Suprapubic skin (tissue), 4 donors: ENCODE results near the gene F11. TPM values are rescaled to one million over a fixed set of nuclear protein-coding genes. Genes with fewer than 3 reads are reported as not detected.
"Not testable (repeated sequence)": the region's sequence is repeated elsewhere in the genome, so short reads cannot be mapped to it uniquely, and the experiment has no call there.

Experiments
- DNase-seq, 2 donors: peaks; one replicate each; pipeline ENCODE4 v3.0.0-alpha.2; 2019; ENCODE audit warnings: low spot score in 2 of 2
- H3K27ac ChIP-seq: fragments of 200-600 bp; sonication (generic); one replicate; pipeline ENCODE4 v1.5.1; 2019
- H3K27me3 ChIP-seq: fragments of 200-600 bp; sonication (generic); one replicate; pipeline ENCODE4 v1.5.1; 2019
- H3K36me3 ChIP-seq: fragments of 200-600 bp; sonication (generic); one replicate; pipeline ENCODE4 v1.5.1; 2019
- H3K4me1 ChIP-seq: fragments of 200-600 bp; sonication (generic); one replicate; pipeline ENCODE4 v1.5.1; 2019
- H3K4me3 ChIP-seq: fragments of 200-600 bp; sonication (generic); one replicate; pipeline ENCODE4 v1.5.1; 2019; ENCODE audit warnings: mild to moderate bottlenecking
- H3K9me3 ChIP-seq: fragments of 200-600 bp; sonication (generic); one replicate; pipeline ENCODE4 v1.5.1; 2019
- CTCF ChIP-seq, 2 donors: fragments of 200-600 bp in 1 of 2; fragments of 450-650 bp in 1 of 2; sonication (generic) in 1 of 2; IDR thresholded peaks; one replicate each; pipeline ENCODE4 v1.5.1; 2016 to 2019; ENCODE audit warnings: antibody characterized with exemption in 2 of 2, mild to moderate bottlenecking in 1 of 2, moderate library complexity in 1 of 2
- EP300 ChIP-seq: sonication (generic); formaldehyde crosslinking; IDR thresholded peaks from one replicate; pipeline ENCODE4 v1.6.1; 2017; ENCODE audit warnings: antibody characterized with exemption
- POLR2A ChIP-seq, 2 donors: fragments of 450-650 bp; IDR thresholded peaks; one replicate each; pipeline ENCODE4 v1.6.1; 2017; ENCODE audit warnings: antibody characterized with exemption in 2 of 2, mild to moderate bottlenecking in 2 of 2, moderate library complexity in 2 of 2
- POLR2AphosphoS5 ChIP-seq, 3 donors: sonication (generic); formaldehyde crosslinking; IDR thresholded peaks; one replicate each; pipeline ENCODE4 v1.6.1; 2017; ENCODE audit warnings: antibody characterized with exemption in 3 of 3
- WGBS: methylation state at CpG from one replicate; pipeline ENCODE4 v1.1.5; 2018; 5-methylcytosine and 5-hydroxymethylcytosine counted together
- total RNA-seq, 4 donors: library from RNA; depleted of rRNA; stranded (reverse); fragments of >200 nt; gene quantifications; one replicate each; pipeline ENCODE4 v1.1.0, GENCODE V29; 2016

The F11 gene
- total RNA-seq, 4 donors from 2014 or later = 0.51 TPM; not detected in 3

GRCh38 chr4:186304866-186305505 lies 39.0 kb downstream of the F11 start:
- 57% methylated on average over 13 of the region's 13 CpGs for WGBS
- Histone ChIP-seq H3K27me3 (peaks cover 13% of the 10 kb centered on the region), H3K4me1 (no peaks in the 10 kb centered on the region), H3K9me3 (no peaks in the 10 kb centered on the region), H3K27ac (no peak overlapping the region), H3K36me3 (no peaks in the 10 kb centered on the region), H3K4me3 (no peak overlapping the region)
- TF ChIP-seq POLR2A (IDR thresholded peaks at IDR 0.05) (no peak), POLR2AphosphoS5 (IDR thresholded peaks at IDR 0.05) (no peak), EP300 (no peak), CTCF (IDR thresholded peaks at IDR 0.05) (no peak)
- no peak for DNase-seq

- Histone ChIP-seq H3K36me3 (no peaks in the 10 kb centered on the region), H3K27ac (no peak overlapping the region), H3K27me3 (peaks cover 14% of the 10 kb centered on the region), H3K4me3 (no peak overlapping the region), H3K9me3 (no peaks in the 10 kb centered on the region), H3K4me1 (no peaks in the 10 kb centered on the region)
- WGBS = 55% methylated on average over 4 of the region's 4 CpGs
- TF ChIP-seq POLR2AphosphoS5 (IDR thresholded peaks at IDR 0.05) (no peak), POLR2A (IDR thresholded peaks at IDR 0.05) (no peak), EP300 (no peak), CTCF (IDR thresholded peaks at IDR 0.05) (no peak)
- no peak for DNase-seq
Measured at GRCh38 chr4:186307497-186307896, 41.5 kb downstream of the F11 start.

- DNase-seq = no peak
- Histone ChIP-seq H3K9me3 (no peaks in the 10 kb centered on the region), H3K27me3 (peaks cover 16% of the 10 kb centered on the region), H3K36me3 (no peaks in the 10 kb centered on the region), H3K4me1 (no peaks in the 10 kb centered on the region), H3K4me3 (no peak overlapping the region), H3K27ac (no peak overlapping the region)
- 58% methylated on average over 3 of the region's 3 CpGs for WGBS
- TF ChIP-seq POLR2A (IDR thresholded peaks at IDR 0.05) = no peak
- TF ChIP-seq EP300 = no peak
- no peak for TF ChIP-seq POLR2AphosphoS5 (IDR thresholded peaks at IDR 0.05)
- no peak for TF ChIP-seq CTCF (IDR thresholded peaks at IDR 0.05)
Measured at GRCh38 chr4:186307916-186308315, 41.9 kb downstream of the F11 start.

GRCh38 chr4:186318481-186318880 lies 52.5 kb downstream of the F11 start:
- Histone ChIP-seq H3K4me1 (no peaks in the 10 kb centered on the region), H3K9me3 (no peaks in the 10 kb centered on the region), H3K27me3 (peaks cover 15% of the 10 kb centered on the region), H3K36me3 (no peaks in the 10 kb centered on the region), H3K27ac (no peak overlapping the region), H3K4me3 (no peak overlapping the region)
- no peak for DNase-seq
- no peak for TF ChIP-seq POLR2AphosphoS5 (IDR thresholded peaks at IDR 0.05)
- no peak for TF ChIP-seq CTCF (IDR thresholded peaks at IDR 0.05)
- no peak for TF ChIP-seq EP300
- no peak for TF ChIP-seq POLR2A (IDR thresholded peaks at IDR 0.05)
- 67% methylated on average over 6 of the region's 6 CpGs for WGBS

- not testable (repeated sequence) for H3K9me3 ChIP-seq, H3K4me1 ChIP-seq, H3K36me3 ChIP-seq, H3K27ac ChIP-seq, H3K4me3 ChIP-seq, DNase-seq, H3K27me3 ChIP-seq
- WGBS = 97% methylated on average over 12 of the region's 33 CpGs
Measured at GRCh38 chr4:186324660-186325059, 58.7 kb downstream of the F11 start.

- WGBS = 69% methylated on average over 3 of the region's 3 CpGs
- DNase-seq = no peak
- Histone ChIP-seq H3K4me1 (no peaks in the 10 kb centered on the region), H3K4me3 (no peak overlapping the region), H3K27me3 (no peaks in the 10 kb centered on the region), H3K27ac (no peak overlapping the region), H3K36me3 (no peaks in the 10 kb centered on the region), H3K9me3 (no peaks in the 10 kb centered on the region)
- TF ChIP-seq CTCF (IDR thresholded peaks at IDR 0.05) = no peak
- TF ChIP-seq POLR2AphosphoS5 (IDR thresholded peaks at IDR 0.05) = no peak
- TF ChIP-seq POLR2A (IDR thresholded peaks at IDR 0.05) = no peak
- TF ChIP-seq EP300 = no peak
Measured at GRCh38 chr4:186326391-186326790, 60.4 kb downstream of the F11 start.
